HuH-7 (cell line): ENCODE data around the gene LIMK1.
"Not testable (repeated sequence)": the region's sequence is repeated elsewhere in the genome, so short reads cannot be mapped to it uniquely, and the experiment has no call there.

Experiments used
- DNase-seq: peaks from one replicate; pipeline ENCODE4 v3.0.0; 2011; ENCODE audit warnings: low spot score

LIMK1 gene

GRCh38 chr7:74083117-74083876 is at the start of gene LIMK1:
Gene LIMK1, plus strand, starts transcription at chr7:74083804. Its CDS starts 187 bp downstream, at chr7:74083991.
- DNase-seq, result peak; percentile 88

GRCh38 chr7:74037609-74038008 is 46.0 kb upstream of the LIMK1 start:
- no peak for DNase-seq

- DNase-seq, result no peak
These were observed 45.2 kb upstream of the LIMK1 start for GRCh38 chr7:74038194-74038961.

GRCh38 chr7:74039337-74039736 is 44.3 kb upstream of the LIMK1 start:
- no peak for DNase-seq

GRCh38 chr7:74040101-74040790 is 43.4 kb upstream of the LIMK1 start:
- DNase-seq, result no peak

GRCh38 chr7:74040791-74041520 is 42.6 kb upstream of the LIMK1 start:
- no peak for DNase-seq

GRCh38 chr7:74042746-74043522 is 40.7 kb upstream of the LIMK1 start:
- DNase-seq, result no peak

- DNase-seq, result no peak
These were observed 40.1 kb upstream of the LIMK1 start for GRCh38 chr7:74043523-74043951.

GRCh38 chr7:74044366-74045350 is 38.9 kb upstream of the LIMK1 start:
- DNase-seq, result no peak

GRCh38 chr7:74046581-74046980 is 37.0 kb upstream of the LIMK1 start:
- not testable (repeated sequence) for DNase-seq

- DNase-seq, result no peak
These were observed 35.7 kb upstream of the LIMK1 start for GRCh38 chr7:74047804-74048380.

- no peak for DNase-seq
These were observed 34.5 kb upstream of the LIMK1 start for GRCh38 chr7:74048999-74049599.

- DNase-seq, result no peak
These were observed 33.4 kb upstream of the LIMK1 start for GRCh38 chr7:74049997-74050798.

- no peak for DNase-seq
These were observed 32.4 kb upstream of the LIMK1 start for GRCh38 chr7:74051193-74051592.

GRCh38 chr7:74051629-74052410 is 31.8 kb upstream of the LIMK1 start:
- peak; percentile 81 for DNase-seq

- no peak for DNase-seq
These were observed 31.0 kb upstream of the LIMK1 start for GRCh38 chr7:74052628-74053027.

GRCh38 chr7:74053589-74054186 is 29.9 kb upstream of the LIMK1 start:
- DNase-seq, result no peak
